ENCODE measurements around the gene CACNA2D3.

- TF ChIP-seq CTCF (IDR thresholded peaks at IDR 0.05): no peak
- no peak for TF ChIP-seq MYC (IDR thresholded peaks at IDR 0.05; ENCODE audit: borderline replicate concordance, low read length)
- no peak for TF ChIP-seq POLR2A (IDR thresholded peaks at IDR 0.05; ENCODE audit: low read length)
- no peak for TF ChIP-seq RAD21 (conservative IDR thresholded peaks at IDR 0.05 in 1 of 2, IDR thresholded peaks at IDR 0.05 in 1 of 2)
- TF ChIP-seq SREBF2 (IDR thresholded peaks at IDR 0.05): no peak
- TF ChIP-seq TP53 (CRISPR knock-in tag; IDR thresholded peaks at IDR 0.05): no peak
These were observed 944.2 kb downstream of the CACNA2D3 start for GRCh38 chr3:55066551-55067047.

All from A549 (cell line).